SK-N-SH (cell line): ENCODE data around the gene SDHA. TPM values are rescaled to one million over a fixed set of nuclear protein-coding genes. Genes with fewer than 3 reads are reported as not detected.

Source experiments
- CTCF ChIA-PET: fragments of 300-600, 350-600 bp; formaldehyde crosslinking; extraction: SDS; loops from one replicate; lab custom pipeline; 2021; lab: Yijun Ruan, JAX
- POLR2A ChIA-PET: fragments of 350-600 bp; sonication (Branson Sonifier 250); formaldehyde crosslinking; extraction: SDS; loops from one replicate; lab custom pipeline; 2020; ENCODE audit warnings: antibody characterized with exemption, inconsistent platforms; lab: Yijun Ruan, JAX
- DNase-seq: peaks from one replicate; pipeline ENCODE4 v3.0.0; 2012
- H2AFZ ChIP-seq: fragments of 200-600 bp; sonication (generic); 2 replicates; pipeline ENCODE4 v1.8.1; 2016; ENCODE audit warnings: antibody characterized with exemption, mild to moderate bottlenecking, low read depth
- H3F3A ChIP-seq: fragments of 200-600 bp; sonication (generic); replicated peaks from 2 replicates; pipeline ENCODE3; 2016; ENCODE audit warnings: antibody characterized with exemption, mild to moderate bottlenecking; ENCODE audit not compliant: insufficient read depth
- H3K27ac ChIP-seq, 2 experiments: fragments of 200-500 bp in 1 of 2; fragments of 200-600 bp in 1 of 2; sonication (Bioruptor generic) in 1 of 2; sonication (generic), shearing (Covaris generic) in 1 of 2; 2 replicates each; pipeline versions ENCODE4 v1.5.1 to v1.6.1; 2014 to 2016; ENCODE audit warnings: low read depth in 2 of 2, inconsistent platforms in 1 of 2, low read length in 1 of 2, mild to moderate bottlenecking in 1 of 2, mixed read lengths in 1 of 2
- H3K27me3 ChIP-seq: fragments of 200-600 bp; sonication (generic), shearing (Covaris generic); 2 replicates; pipeline ENCODE4 v1.6.1; 2016; ENCODE audit warnings: mixed run types; ENCODE audit not compliant: insufficient read depth
- H3K36me3 ChIP-seq, 2 experiments: fragments of 200-500 bp in 1 of 2; fragments of 200-600 bp in 1 of 2; sonication (Bioruptor generic) in 1 of 2; sonication (generic) in 1 of 2; replicated peaks in 1 of 2; 2 replicates each; pipeline versions ENCODE3 to v1.5.1; 2014 to 2016; ENCODE audit warnings: low read length in 1 of 2, mild to moderate bottlenecking in 1 of 2; ENCODE audit not compliant: insufficient read depth in 2 of 2, control insufficient read depth in 1 of 2
- H3K4me1 ChIP-seq, 2 experiments: fragments of 200-500 bp in 1 of 2; fragments of 200-600 bp in 1 of 2; sonication (Bioruptor generic) in 1 of 2; sonication (generic), shearing (Covaris generic) in 1 of 2; 2 replicates each; pipeline versions ENCODE4 v1.5.1 to v1.6.1; 2014 to 2016; ENCODE audit warnings: low read depth in 1 of 2, low read length in 1 of 2, mixed run types in 1 of 2; ENCODE audit not compliant: insufficient read depth in 2 of 2, control insufficient read depth in 1 of 2
- H3K4me2 ChIP-seq: fragments of 200-600 bp; sonication (generic), shearing (Covaris generic); 2 replicates; pipeline ENCODE4 v1.6.1; 2017; ENCODE audit warnings: mixed run types
- H3K4me3 ChIP-seq, 2 experiments: fragments of 200-500 bp in 1 of 2; fragments of 200-600 bp in 1 of 2; sonication (Bioruptor generic) in 1 of 2; sonication (generic), shearing (Covaris generic) in 1 of 2; 2 replicates each; pipeline versions ENCODE4 v1.5.1 to v1.8.1; 2014 to 2016; ENCODE audit warnings: low read depth in 2 of 2, inconsistent platforms in 1 of 2, low read length in 1 of 2, mild to moderate bottlenecking in 1 of 2, mixed read lengths in 1 of 2, moderate library complexity in 1 of 2
- H3K79me2 ChIP-seq: fragments of 200-600 bp; sonication (generic); 2 replicates; pipeline ENCODE4 v1.8.1; 2017; ENCODE audit warnings: mild to moderate bottlenecking; ENCODE audit not compliant: insufficient read depth
- H3K9ac ChIP-seq: fragments of 200-600 bp; sonication (generic); 2 replicates; pipeline ENCODE4 v1.6.1; 2017; ENCODE audit warnings: mixed run types
- H3K9me2 ChIP-seq: fragments of 200-600 bp; sonication (generic); 2 replicates; pipeline ENCODE4 v1.6.1; 2017; ENCODE audit warnings: mixed run types
- H3K9me3 ChIP-seq: fragments of 200-600 bp; sonication (generic); 2 replicates; pipeline ENCODE4 v1.6.1; 2017; ENCODE audit warnings: mixed run types, mild to moderate bottlenecking, moderate library complexity
- H4K20me1 ChIP-seq: fragments of 200-600 bp; sonication (generic); 2 replicates; pipeline ENCODE4 v1.6.1; 2017; ENCODE audit warnings: mild to moderate bottlenecking, mixed run types; ENCODE audit not compliant: insufficient read depth
- CTCF ChIP-seq: fragments of 200-600 bp; sonication (generic); IDR thresholded peaks from 2 replicates; pipeline ENCODE4 v1.6.1; 2017; ENCODE audit warnings: antibody characterized with exemption, mild to moderate bottlenecking, moderate library complexity
- ELF1 ChIP-seq: IDR thresholded peaks from 2 replicates; pipeline ENCODE4 v1.4.0; 2012
- EP300 ChIP-seq, 2 experiments: IDR thresholded peaks; 2 replicates each; pipeline versions ENCODE4 v1.4.0 to v1.6.1; 2012; ENCODE audit warnings: borderline replicate concordance in 1 of 2, low read depth in 1 of 2, low read length in 1 of 2
- FOSL2 ChIP-seq: IDR thresholded peaks from 2 replicates; pipeline ENCODE4 v1.4.0; 2012; ENCODE audit warnings: low read depth, mild to moderate bottlenecking, moderate library complexity, borderline replicate concordance
- FOXM1 ChIP-seq: IDR thresholded peaks from 2 replicates; pipeline ENCODE4 v1.4.0; 2012; ENCODE audit warnings: low read depth, mild to moderate bottlenecking
- GABPA ChIP-seq: IDR thresholded peaks from 2 replicates; pipeline ENCODE4 v1.4.0; 2012; ENCODE audit warnings: low read depth, mild to moderate bottlenecking
- GATA2 ChIP-seq: sonication (generic); formaldehyde crosslinking; IDR thresholded peaks from 2 replicates; pipeline ENCODE4 v1.5.0; 2020; ENCODE audit warnings: mild to moderate bottlenecking, missing genetic modification reagents
- JUND ChIP-seq: IDR thresholded peaks from 2 replicates; pipeline ENCODE4 v1.4.0; 2012
- MAX ChIP-seq: IDR thresholded peaks from 2 replicates; pipeline ENCODE4 v1.4.0; 2012; ENCODE audit warnings: low read depth
- MXI1 ChIP-seq: IDR thresholded peaks from 2 replicates; pipeline ENCODE4 v1.6.1; 2012; ENCODE audit warnings: mild to moderate bottlenecking, low read depth, low read length, improper control_type of control experiment
- PBX3 ChIP-seq: IDR thresholded peaks from 2 replicates; pipeline ENCODE4; 2012
- REST ChIP-seq: IDR thresholded peaks from 2 replicates; pipeline ENCODE4 v1.6.1; 2012; ENCODE audit warnings: mild to moderate bottlenecking, low read depth, low read length, moderate library complexity
- RFX5 ChIP-seq: IDR thresholded peaks from 2 replicates; pipeline ENCODE4 v1.6.1; 2012; ENCODE audit warnings: mild to moderate bottlenecking, improper control_type of control experiment, low read length
- RXRA ChIP-seq: IDR thresholded peaks from 2 replicates; pipeline ENCODE4 v1.4.0; 2012; ENCODE audit warnings: low read depth, mild to moderate bottlenecking, borderline replicate concordance
- SIN3A ChIP-seq: IDR thresholded peaks from 2 replicates; pipeline ENCODE4 v1.6.1; 2012; ENCODE audit warnings: low read depth, mild to moderate bottlenecking, low read length, moderate library complexity, borderline replicate concordance
- SMC3 ChIP-seq: IDR thresholded peaks from 2 replicates; pipeline ENCODE4 v1.6.1; 2012; ENCODE audit warnings: low read depth, low read length, improper control_type of control experiment
- TCF12 ChIP-seq: IDR thresholded peaks from 2 replicates; pipeline ENCODE4 v1.4.0; 2012
- USF1 ChIP-seq: IDR thresholded peaks from 2 replicates; pipeline ENCODE4 v1.4.0; 2012; ENCODE audit warnings: low read depth, borderline replicate concordance
- USF2 ChIP-seq: fragments of 150-350 bp; IDR thresholded peaks from 2 replicates; pipeline ENCODE4 v1.6.1; 2017; ENCODE audit warnings: antibody characterized with exemption, low read length, low read depth, borderline replicate concordance
- ZBTB33 ChIP-seq: IDR thresholded peaks from 2 replicates; pipeline ENCODE4 v1.4.0; 2012; ENCODE audit warnings: low read depth, borderline replicate concordance
- WGBS: methylation state at CpG from one replicate; pipeline ENCODE4 v1.1.6; 2017; ENCODE audit warnings: low lambda C conversion rate; 5-methylcytosine and 5-hydroxymethylcytosine counted together
- polyA plus RNA-seq, 3 experiments: library from polyadenylated mRNA; depleted of rRNA; stranded (reverse); fragments of >200 nt; gene quantifications; 2 replicates each; pipeline ENCODE4 v1.2.3, GENCODE V29; 2012

Gene SDHA
- polyA plus RNA-seq, 1 of the 3 experiments (the other 2 are of a cell fraction) = 106 TPM

- no peak overlapping the region for H3K9ac ChIP-seq
- no peaks in the 10 kb centered on the region for H4K20me1 ChIP-seq
- no peak overlapping the region for H3K4me3 ChIP-seq
- H3K27me3 ChIP-seq = peaks cover 3% of the 10 kb centered on the region; the same call in 1 of the 2 replicates
- CTCF ChIA-PET = interaction anchor here (1.1 kb wide), 1 partner anchor 10 kb away, joined by 5 read pairs; no protein-coding TSS in a partner anchor
- no peaks in the 10 kb centered on the region for H3F3A ChIP-seq
- H2AFZ ChIP-seq = no peak overlapping the region
- H3K79me2 ChIP-seq = no peaks in the 10 kb centered on the region
- no peak for DNase-seq
- no peak for TF ChIP-seq JUND
- TF ChIP-seq RXRA = no peak
- no peak for TF ChIP-seq SIN3A
- TF ChIP-seq GATA2 (CRISPR knock-in tag) = no peak
- TF ChIP-seq SMC3 = no peak
- TF ChIP-seq REST = no peak
- no peak for TF ChIP-seq USF2
- TF ChIP-seq ZBTB33 = no peak
- no peak for TF ChIP-seq CTCF
- no peak for TF ChIP-seq EP300 (IDR thresholded peaks at IDR 0.05; ENCODE audit: borderline replicate concordance in 1 of 2, low read depth in 1 of 2, low read length in 1 of 2)
- no peak for TF ChIP-seq MXI1
- TF ChIP-seq FOXM1 = no peak
- TF ChIP-seq GABPA = no peak
- no peak for TF ChIP-seq USF1
- no peak for TF ChIP-seq TCF12
- TF ChIP-seq PBX3 = no peak
- TF ChIP-seq RFX5 = no peak
- TF ChIP-seq ELF1 = no peak
- no peak for TF ChIP-seq MAX
- no peak for TF ChIP-seq FOSL2
- H3K9me2 ChIP-seq = no peaks in the 10 kb centered on the region
- POLR2A ChIA-PET = no interaction called here
- H3K4me1 ChIP-seq = peaks cover 0 to 9% of the 10 kb centered on the region in 2 experiments; a peak in 1 of 4 replicates
- 51% methylated on average over 5 of the region's 5 CpGs for WGBS
- no peaks in the 10 kb centered on the region for H3K9me3 ChIP-seq
- no peak overlapping the region for H3K4me2 ChIP-seq
- no peaks in the 10 kb centered on the region for H3K36me3 ChIP-seq
- H3K27ac ChIP-seq = no peak overlapping the region
Measured at GRCh38 chr5:178110-178509, 40.0 kb upstream of the SDHA start.
